OCI-LY1 (cell line): ENCODE measurements around the gene RAF1.

ENCODE experiments used
- H2AFZ ChIP-seq: fragments of 200-600 bp; sonication (generic), shearing (Covaris generic); 2 replicates; pipeline ENCODE4 v1.6.0; 2014; ENCODE audit warnings: antibody characterized with exemption, mild to moderate bottlenecking, low read length
- H3F3A ChIP-seq: fragments of 200-600 bp; sonication (generic), shearing (Covaris generic); 2 replicates; pipeline ENCODE4 v1.6.0; 2014; ENCODE audit warnings: mild to moderate bottlenecking, antibody characterized with exemption, low read length, moderate library complexity; ENCODE audit not compliant: insufficient read depth
- H3K27ac ChIP-seq: fragments of 200-600 bp; sonication (generic); 2 replicates; pipeline ENCODE4 v1.5.1; 2014; ENCODE audit warnings: low read length, mixed run types, mild to moderate bottlenecking, low read depth; ENCODE audit not compliant: poor library complexity, severe bottlenecking
- H3K27me3 ChIP-seq: fragments of 200-600 bp; sonication (generic); 2 replicates; pipeline ENCODE4 v1.6.0; 2014; ENCODE audit warnings: antibody characterized with exemption, mild to moderate bottlenecking, low read length, moderate library complexity; ENCODE audit not compliant: insufficient read depth
- H3K36me3 ChIP-seq: fragments of 200-600 bp; sonication (generic); 2 replicates; pipeline ENCODE4 v1.6.1; 2014; ENCODE audit warnings: mild to moderate bottlenecking, antibody characterized with exemption, low read length, moderate library complexity, mixed read lengths; ENCODE audit not compliant: insufficient read depth
- H3K4me1 ChIP-seq: fragments of 200-600 bp; sonication (generic); 2 replicates; pipeline ENCODE4 v1.5.1; 2014; ENCODE audit warnings: mild to moderate bottlenecking, low read length, moderate library complexity; ENCODE audit not compliant: insufficient read depth, severe bottlenecking
- H3K4me2 ChIP-seq: fragments of 200-600 bp; sonication (generic), shearing (Covaris generic); 2 replicates; pipeline ENCODE4 v1.6.1; 2014; ENCODE audit warnings: low read length
- H3K4me3 ChIP-seq: fragments of 200-600 bp; sonication (generic); 2 replicates; pipeline ENCODE4 v1.5.1; 2014; ENCODE audit warnings: low read length, low read depth, mild to moderate bottlenecking, mixed read lengths; ENCODE audit not compliant: poor library complexity, severe bottlenecking
- H3K79me2 ChIP-seq: fragments of 200-600 bp; shearing (Covaris generic); 2 replicates; pipeline ENCODE4 v1.6.1; 2016; ENCODE audit warnings: mixed run types, low read length, mixed read lengths; ENCODE audit not compliant: insufficient read depth
- H3K9ac ChIP-seq: fragments of 200-600 bp; sonication (generic), shearing (Covaris generic); 2 replicates; pipeline ENCODE4 v1.6.1; 2014; ENCODE audit warnings: mild to moderate bottlenecking, low read length, mixed read lengths
- H3K9me2 ChIP-seq: fragments of 200-600 bp; sonication (generic), shearing (Covaris generic); 2 replicates; pipeline ENCODE4 v1.6.1; 2014; ENCODE audit warnings: low read depth, mild to moderate bottlenecking, low read length, mixed read lengths
- H3K9me3 ChIP-seq: fragments of 200-600 bp; shearing (Covaris generic); 2 replicates; pipeline ENCODE4 v1.6.1; 2014; ENCODE audit warnings: low read length, mixed read lengths
- H4K20me1 ChIP-seq: fragments of 200-600 bp; sonication (generic), shearing (Covaris generic); 2 replicates; pipeline ENCODE4 v1.6.0; 2016; ENCODE audit warnings: mild to moderate bottlenecking, low read length; ENCODE audit not compliant: insufficient read depth
- EZH2 ChIP-seq: fragments of 200-600 bp; sonication (generic), shearing (Covaris generic); IDR thresholded peaks from 2 replicates; pipeline ENCODE4 v1.8.0; 2017; ENCODE audit warnings: borderline replicate concordance, mixed run types, mild to moderate bottlenecking, antibody characterized with exemption, low read length, moderate library complexity, mixed read lengths
- TF ChIP-seq, protein P1 (sequence below): fragments of 200-600 bp; sonication (generic), shearing (Covaris generic); IDR thresholded peaks from 2 replicates; pipeline ENCODE4 v1.5.1; 2017; ENCODE audit warnings: mild to moderate bottlenecking, antibody characterized with exemption, low read length, moderate library complexity, mixed read lengths

Gene RAF1

GRCh38 chr3:12586403-12586802 lies 77.5 kb downstream of the RAF1 start:
- H3K27ac ChIP-seq: no peak overlapping the region
- H3K4me1 ChIP-seq: no peaks in the 10 kb centered on the region
- H4K20me1 ChIP-seq: no peaks in the 10 kb centered on the region
- H3K9me3 ChIP-seq: no peaks in the 10 kb centered on the region
- H3K9me2 ChIP-seq: no peaks in the 10 kb centered on the region
- TF ChIP-seq EZH2: no peak
- TF ChIP-seq, protein P1, sequence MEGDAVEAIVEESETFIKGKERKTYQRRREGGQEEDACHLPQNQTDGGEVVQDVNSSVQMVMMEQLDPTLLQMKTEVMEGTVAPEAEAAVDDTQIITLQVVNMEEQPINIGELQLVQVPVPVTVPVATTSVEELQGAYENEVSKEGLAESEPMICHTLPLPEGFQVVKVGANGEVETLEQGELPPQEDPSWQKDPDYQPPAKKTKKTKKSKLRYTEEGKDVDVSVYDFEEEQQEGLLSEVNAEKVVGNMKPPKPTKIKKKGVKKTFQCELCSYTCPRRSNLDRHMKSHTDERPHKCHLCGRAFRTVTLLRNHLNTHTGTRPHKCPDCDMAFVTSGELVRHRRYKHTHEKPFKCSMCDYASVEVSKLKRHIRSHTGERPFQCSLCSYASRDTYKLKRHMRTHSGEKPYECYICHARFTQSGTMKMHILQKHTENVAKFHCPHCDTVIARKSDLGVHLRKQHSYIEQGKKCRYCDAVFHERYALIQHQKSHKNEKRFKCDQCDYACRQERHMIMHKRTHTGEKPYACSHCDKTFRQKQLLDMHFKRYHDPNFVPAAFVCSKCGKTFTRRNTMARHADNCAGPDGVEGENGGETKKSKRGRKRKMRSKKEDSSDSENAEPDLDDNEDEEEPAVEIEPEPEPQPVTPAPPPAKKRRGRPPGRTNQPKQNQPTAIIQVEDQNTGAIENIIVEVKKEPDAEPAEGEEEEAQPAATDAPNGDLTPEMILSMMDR: no peak
- H3K4me2 ChIP-seq: no peak overlapping the region
- no peaks in the 10 kb centered on the region for H3F3A ChIP-seq
- no peak overlapping the region for H3K9ac ChIP-seq
- H3K27me3 ChIP-seq: no peaks in the 10 kb centered on the region
- H3K79me2 ChIP-seq: no peaks in the 10 kb centered on the region
- peaks cover 94% of the 10 kb centered on the region for H3K36me3 ChIP-seq
- H2AFZ ChIP-seq: no peak overlapping the region
- H3K4me3 ChIP-seq: no peak overlapping the region

DNA sequence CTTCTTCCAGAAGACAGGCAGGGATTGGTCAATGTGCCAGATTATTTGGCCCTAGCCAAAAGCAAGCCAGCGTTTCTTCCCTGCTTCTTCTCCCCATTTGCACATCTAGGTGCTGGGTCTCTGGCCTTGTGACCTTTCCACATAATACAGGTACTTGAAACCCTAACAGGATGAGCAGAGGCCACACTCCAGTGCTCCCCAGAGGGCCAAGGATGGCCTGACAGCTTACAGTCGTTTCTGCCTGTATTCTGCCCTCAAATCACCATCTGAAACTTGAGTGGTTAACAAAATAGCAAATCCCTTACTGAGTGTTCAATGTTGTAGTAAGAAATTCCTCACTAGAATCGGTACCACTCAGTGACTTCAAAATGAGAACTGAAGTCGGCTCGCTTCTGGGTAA lies 77.9 kb downstream of the RAF1 start:
- no peak overlapping the region for H3K9ac ChIP-seq
- H3K27me3 ChIP-seq: no peaks in the 10 kb centered on the region
- H3K4me3 ChIP-seq: no peak overlapping the region
- no peaks in the 10 kb centered on the region for H3K9me3 ChIP-seq
- no peak overlapping the region for H3K27ac ChIP-seq
- TF ChIP-seq EZH2: no peak
- TF ChIP-seq, protein P1: no peak
- H3K79me2 ChIP-seq: no peaks in the 10 kb centered on the region
- no peaks in the 10 kb centered on the region for H3F3A ChIP-seq
- peaks cover 93% of the 10 kb centered on the region for H3K36me3 ChIP-seq
- H3K4me1 ChIP-seq: no peaks in the 10 kb centered on the region
- no peak overlapping the region for H2AFZ ChIP-seq
- H3K9me2 ChIP-seq: no peaks in the 10 kb centered on the region
- H4K20me1 ChIP-seq: no peaks in the 10 kb centered on the region
- H3K4me2 ChIP-seq: no peak overlapping the region

GRCh38 chr3:12585181-12585580 lies 78.7 kb downstream of the RAF1 start:
- Histone ChIP-seq H3K4me1 (no peaks in the 10 kb centered on the region), H3K9ac (no peak overlapping the region), H3K27me3 (no peaks in the 10 kb centered on the region), H3K4me3 (no peak overlapping the region), H4K20me1 (no peaks in the 10 kb centered on the region), H3K79me2 (no peaks in the 10 kb centered on the region), H2AFZ (no peak overlapping the region), H3K9me2 (no peaks in the 10 kb centered on the region), H3F3A (no peaks in the 10 kb centered on the region), H3K27ac (no peak overlapping the region), H3K9me3 (no peaks in the 10 kb centered on the region), H3K36me3 (peaks cover 90% of the 10 kb centered on the region), H3K4me2 (no peak overlapping the region)
- TF ChIP-seq EZH2: no peak

DNA sequence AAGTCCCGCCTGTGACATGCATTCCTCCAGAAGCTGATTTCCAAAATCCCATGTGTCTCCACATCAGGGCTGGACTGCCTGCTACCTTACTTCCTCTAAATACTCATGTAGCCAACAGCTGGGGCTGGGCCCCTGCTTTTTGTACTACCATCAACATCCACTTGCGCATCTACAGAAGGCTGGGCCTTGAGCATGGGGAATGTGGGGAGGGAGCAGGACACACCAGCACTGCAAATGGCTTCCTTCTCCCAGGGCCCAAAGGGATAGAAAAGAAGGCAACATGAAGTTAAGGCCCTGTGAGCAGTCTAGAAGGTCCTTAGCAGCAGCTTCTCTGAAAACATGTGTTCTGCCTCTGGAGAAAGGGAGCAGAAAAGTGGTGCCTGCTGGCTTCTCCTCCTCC lies 79.8 kb downstream of the RAF1 start:
- Histone ChIP-seq H2AFZ (no peak overlapping the region), H3K4me2 (no peak overlapping the region), H3K9me2 (no peaks in the 10 kb centered on the region), H3K4me3 (no peak overlapping the region), H3K36me3 (peaks cover 90% of the 10 kb centered on the region), H4K20me1 (no peaks in the 10 kb centered on the region), H3K4me1 (no peaks in the 10 kb centered on the region), H3K27ac (no peak overlapping the region), H3K9ac (no peak overlapping the region), H3K27me3 (no peaks in the 10 kb centered on the region), H3K79me2 (no peaks in the 10 kb centered on the region), H3F3A (no peaks in the 10 kb centered on the region), H3K9me3 (no peaks in the 10 kb centered on the region)
- TF ChIP-seq EZH2: no peak
- TF ChIP-seq, protein P1: no peak
